ENCODE data around the gene BMP2K.
"Not testable (repeated sequence)": the region's sequence is repeated elsewhere in the genome, so short reads cannot be mapped to it uniquely, and the experiment has no call there.

The BMP2K gene

DNA sequence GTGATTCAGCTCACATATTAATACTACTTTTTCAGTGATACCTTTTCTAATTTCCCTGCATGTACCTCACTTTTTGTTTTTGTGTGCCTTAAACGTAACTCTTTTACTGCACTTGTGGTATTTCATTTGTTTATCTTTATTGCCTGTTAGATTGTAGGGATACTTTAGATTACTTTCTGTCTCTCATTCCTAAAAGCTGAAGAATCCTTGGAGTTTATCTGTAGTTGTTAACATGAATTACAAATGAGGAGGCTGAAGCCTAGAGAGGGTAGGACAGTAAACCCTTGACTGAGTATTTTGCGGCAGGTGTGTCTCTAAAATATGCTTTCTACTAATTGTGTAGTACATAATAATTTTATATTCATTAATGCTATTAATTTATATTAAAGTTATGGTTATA, 34.9 kb downstream of the BMP2K start:
- no peak overlapping the region for H3K4me2 ChIP-seq (ENCODE audit: low read length)
- H3K36me3 ChIP-seq (ENCODE audit: control insufficient read depth, insufficient read depth, low read length), result no peaks in the 10 kb centered on the region
- H3K27ac ChIP-seq, result no peak overlapping the region
- H3K9me3 ChIP-seq (ENCODE audit: control insufficient read depth, low read length), result no peaks in the 10 kb centered on the region
- H3K4me3 ChIP-seq (ENCODE audit: low read depth, low read length), result no peak overlapping the region
- no peak overlapping the region for H2AFZ ChIP-seq
- H3K27me3 ChIP-seq (ENCODE audit: control insufficient read depth, insufficient read depth, low read length), result no peaks in the 10 kb centered on the region
- TF ChIP-seq, protein P1, sequence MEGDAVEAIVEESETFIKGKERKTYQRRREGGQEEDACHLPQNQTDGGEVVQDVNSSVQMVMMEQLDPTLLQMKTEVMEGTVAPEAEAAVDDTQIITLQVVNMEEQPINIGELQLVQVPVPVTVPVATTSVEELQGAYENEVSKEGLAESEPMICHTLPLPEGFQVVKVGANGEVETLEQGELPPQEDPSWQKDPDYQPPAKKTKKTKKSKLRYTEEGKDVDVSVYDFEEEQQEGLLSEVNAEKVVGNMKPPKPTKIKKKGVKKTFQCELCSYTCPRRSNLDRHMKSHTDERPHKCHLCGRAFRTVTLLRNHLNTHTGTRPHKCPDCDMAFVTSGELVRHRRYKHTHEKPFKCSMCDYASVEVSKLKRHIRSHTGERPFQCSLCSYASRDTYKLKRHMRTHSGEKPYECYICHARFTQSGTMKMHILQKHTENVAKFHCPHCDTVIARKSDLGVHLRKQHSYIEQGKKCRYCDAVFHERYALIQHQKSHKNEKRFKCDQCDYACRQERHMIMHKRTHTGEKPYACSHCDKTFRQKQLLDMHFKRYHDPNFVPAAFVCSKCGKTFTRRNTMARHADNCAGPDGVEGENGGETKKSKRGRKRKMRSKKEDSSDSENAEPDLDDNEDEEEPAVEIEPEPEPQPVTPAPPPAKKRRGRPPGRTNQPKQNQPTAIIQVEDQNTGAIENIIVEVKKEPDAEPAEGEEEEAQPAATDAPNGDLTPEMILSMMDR (IDR thresholded peaks at IDR 0.05), result no peak
- no peaks in the 10 kb centered on the region for H3K4me1 ChIP-seq
- no peaks in the 10 kb centered on the region for H3K79me2 ChIP-seq
- no peak overlapping the region for H3K9ac ChIP-seq

DNA sequence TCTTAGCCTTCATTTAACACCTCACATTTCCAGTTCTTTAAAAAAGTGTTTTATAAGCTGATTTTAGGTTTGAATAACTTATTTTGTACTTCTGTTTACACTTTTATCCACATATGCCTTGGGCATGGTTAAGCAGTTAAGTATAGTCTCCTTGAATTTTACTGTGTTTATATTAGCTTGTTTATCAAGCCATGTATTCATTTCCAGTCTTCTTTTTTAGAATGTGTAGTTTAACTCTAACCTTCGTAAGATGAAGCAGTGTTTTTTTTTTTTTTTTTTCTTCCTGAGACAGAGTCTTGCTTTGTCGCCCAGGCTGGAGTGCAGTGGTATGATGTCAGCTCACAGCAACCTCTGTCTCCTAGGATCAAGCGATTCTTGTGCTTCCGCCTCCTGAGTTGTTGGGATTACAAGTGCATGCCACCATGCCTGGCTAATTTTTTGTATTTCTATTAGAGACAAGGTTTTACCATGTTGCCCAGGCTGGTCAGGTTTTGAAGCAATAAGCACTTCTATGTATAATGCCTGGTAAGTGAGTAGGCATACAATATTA, 42.5 kb downstream of the BMP2K start:
- Histone ChIP-seq H3K9ac (no peak overlapping the region), H3K9me3 (ENCODE audit: control insufficient read depth, low read length) (no peaks in the 10 kb centered on the region), H3K27ac (no peak overlapping the region), H2AFZ (no peak overlapping the region), H3K27me3 (ENCODE audit: control insufficient read depth, insufficient read depth, low read length) (no peaks in the 10 kb centered on the region), H3K79me2 (no peaks in the 10 kb centered on the region), H3K4me1 (no peaks in the 10 kb centered on the region), H3K4me3 (ENCODE audit: low read depth, low read length) (no peak overlapping the region), H3K4me2 (ENCODE audit: low read length) (no peak overlapping the region), H3K36me3 (ENCODE audit: control insufficient read depth, insufficient read depth, low read length) (no peaks in the 10 kb centered on the region)
- TF ChIP-seq, protein P1 (IDR thresholded peaks at IDR 0.05), result no peak

DNA sequence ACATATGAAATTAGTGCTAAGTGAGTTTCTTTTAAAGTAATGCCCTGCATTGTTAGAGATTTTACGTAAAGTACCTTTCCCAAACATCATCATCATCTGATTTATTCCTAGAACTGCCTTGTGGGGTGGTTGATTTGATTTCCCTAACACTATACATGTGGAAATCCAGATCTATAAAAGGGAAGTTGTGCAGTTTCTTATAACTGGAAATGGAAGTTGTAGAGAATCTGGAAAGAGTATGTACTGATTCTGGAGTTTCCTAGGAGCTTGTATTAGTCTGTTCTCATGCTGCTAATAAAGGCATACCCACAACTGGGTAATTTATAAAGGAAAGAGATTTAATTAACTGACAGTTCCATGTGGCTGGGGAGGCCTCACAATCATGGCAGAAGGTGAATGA, 47.9 kb downstream of the BMP2K start:
- H3K4me1 ChIP-seq, result no peaks in the 10 kb centered on the region
- H3K27me3 ChIP-seq (ENCODE audit: control insufficient read depth, insufficient read depth, low read length), result no peaks in the 10 kb centered on the region
- no peak overlapping the region for H3K9ac ChIP-seq
- no peaks in the 10 kb centered on the region for H3K36me3 ChIP-seq (ENCODE audit: control insufficient read depth, insufficient read depth, low read length)
- H3K27ac ChIP-seq, result no peak overlapping the region
- H3K79me2 ChIP-seq, result no peaks in the 10 kb centered on the region
- no peak overlapping the region for H3K4me3 ChIP-seq (ENCODE audit: low read depth, low read length)
- no peaks in the 10 kb centered on the region for H3K9me3 ChIP-seq (ENCODE audit: control insufficient read depth, low read length)
- H2AFZ ChIP-seq, result no peak overlapping the region
- TF ChIP-seq, protein P1 (IDR thresholded peaks at IDR 0.05), result no peak
- no peak overlapping the region for H3K4me2 ChIP-seq (ENCODE audit: low read length)

DNA sequence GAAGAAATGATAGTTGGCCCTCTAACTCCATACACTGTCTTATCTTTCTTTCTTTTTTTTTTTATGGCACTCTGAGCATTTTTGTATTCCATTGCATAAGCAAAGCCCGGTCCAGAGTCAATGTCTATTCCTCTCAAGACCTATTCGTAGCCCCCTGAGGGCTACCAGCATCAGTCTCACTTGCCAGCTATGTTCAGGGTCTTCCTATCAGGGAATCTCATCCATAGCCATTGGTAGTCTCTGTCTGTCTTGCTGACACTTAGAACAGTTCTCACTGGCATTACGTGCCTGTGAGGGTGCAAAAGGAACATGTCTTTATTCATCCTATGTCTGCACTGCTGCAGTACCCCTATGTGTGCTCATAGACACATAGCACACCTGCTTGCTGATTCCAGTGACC, 51.0 kb downstream of the BMP2K start:
- TF ChIP-seq, protein P1 (IDR thresholded peaks at IDR 0.05), result no peak
- H3K27ac ChIP-seq, result no peak overlapping the region
- H2AFZ ChIP-seq, result no peak overlapping the region
- no peak overlapping the region for H3K9ac ChIP-seq
- no peaks in the 10 kb centered on the region for H3K9me3 ChIP-seq (ENCODE audit: control insufficient read depth, low read length)
- no peaks in the 10 kb centered on the region for H3K79me2 ChIP-seq
- no peaks in the 10 kb centered on the region for H3K36me3 ChIP-seq (ENCODE audit: control insufficient read depth, insufficient read depth, low read length)
- H3K4me3 ChIP-seq (ENCODE audit: low read depth, low read length), result no peak overlapping the region
- no peak overlapping the region for H3K4me2 ChIP-seq (ENCODE audit: low read length)
- H3K27me3 ChIP-seq (ENCODE audit: control insufficient read depth, insufficient read depth, low read length), result no peaks in the 10 kb centered on the region
- no peaks in the 10 kb centered on the region for H3K4me1 ChIP-seq

DNA sequence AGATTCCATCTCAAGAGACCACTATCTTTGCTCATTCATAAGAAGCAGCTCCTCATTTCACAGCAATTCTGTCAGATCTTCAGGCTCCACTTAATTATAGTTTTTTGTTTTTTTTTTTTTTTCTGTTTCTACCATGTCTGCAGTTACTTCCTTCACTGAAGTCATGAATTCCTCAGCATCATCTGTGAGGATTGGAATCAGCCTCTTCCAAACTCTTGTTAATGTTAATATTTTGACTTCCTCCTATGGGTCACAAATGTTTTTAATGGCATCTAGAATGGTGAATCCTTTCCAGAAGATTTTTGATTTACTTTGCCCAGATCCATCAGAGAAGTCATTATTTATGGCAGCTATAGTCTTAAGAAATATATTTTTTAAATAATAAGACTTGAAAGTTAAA, 53.1 kb downstream of the BMP2K start:
- H3K36me3 ChIP-seq (ENCODE audit: control insufficient read depth, insufficient read depth, low read length), result no peaks in the 10 kb centered on the region

DNA sequence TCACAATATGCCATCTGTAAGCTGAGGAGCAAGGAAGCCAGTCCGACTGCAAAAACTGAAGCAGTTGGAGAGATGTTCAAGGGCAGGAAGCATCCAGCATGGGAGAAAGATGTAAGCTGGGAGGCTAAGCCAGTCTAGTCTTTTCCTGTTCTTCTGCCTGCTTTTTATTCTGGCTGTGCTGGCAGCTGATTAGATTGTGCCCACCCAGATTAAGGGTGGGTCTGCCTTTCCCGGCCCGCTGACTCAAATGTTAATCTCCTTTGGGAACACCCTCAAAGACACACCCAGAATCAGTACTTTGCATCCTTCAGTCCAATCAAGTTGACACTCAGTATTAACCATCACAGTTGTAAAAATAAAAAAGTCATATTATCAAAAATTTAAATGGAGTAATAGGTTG, 63.5 kb downstream of the BMP2K start:
- not testable (repeated sequence) for H2AFZ ChIP-seq; H3K36me3 ChIP-seq (ENCODE audit: control insufficient read depth, insufficient read depth, low read length); H3K4me3 ChIP-seq (ENCODE audit: low read depth, low read length); H3K79me2 ChIP-seq; H3K4me2 ChIP-seq (ENCODE audit: low read length); H3K9ac ChIP-seq; H3K27ac ChIP-seq; H3K9me3 ChIP-seq (ENCODE audit: control insufficient read depth, low read length); H3K4me1 ChIP-seq; H3K27me3 ChIP-seq (ENCODE audit: control insufficient read depth, insufficient read depth, low read length)

More for the DNA sequence above, 53.1 kb downstream of the BMP2K start:
- H3K9ac ChIP-seq, result no peak overlapping the region
- no peaks in the 10 kb centered on the region for H3K27me3 ChIP-seq (ENCODE audit: control insufficient read depth, insufficient read depth, low read length)
- no peak overlapping the region for H3K4me3 ChIP-seq (ENCODE audit: low read depth, low read length)
- TF ChIP-seq, protein P1 (IDR thresholded peaks at IDR 0.05), result no peak
- H3K27ac ChIP-seq, result no peak overlapping the region
- H3K9me3 ChIP-seq (ENCODE audit: control insufficient read depth, low read length), result no peaks in the 10 kb centered on the region
- H3K4me1 ChIP-seq, result no peaks in the 10 kb centered on the region
- H3K4me2 ChIP-seq (ENCODE audit: low read length), result no peak overlapping the region
- no peak overlapping the region for H2AFZ ChIP-seq
- H3K79me2 ChIP-seq, result no peaks in the 10 kb centered on the region

DNA sequence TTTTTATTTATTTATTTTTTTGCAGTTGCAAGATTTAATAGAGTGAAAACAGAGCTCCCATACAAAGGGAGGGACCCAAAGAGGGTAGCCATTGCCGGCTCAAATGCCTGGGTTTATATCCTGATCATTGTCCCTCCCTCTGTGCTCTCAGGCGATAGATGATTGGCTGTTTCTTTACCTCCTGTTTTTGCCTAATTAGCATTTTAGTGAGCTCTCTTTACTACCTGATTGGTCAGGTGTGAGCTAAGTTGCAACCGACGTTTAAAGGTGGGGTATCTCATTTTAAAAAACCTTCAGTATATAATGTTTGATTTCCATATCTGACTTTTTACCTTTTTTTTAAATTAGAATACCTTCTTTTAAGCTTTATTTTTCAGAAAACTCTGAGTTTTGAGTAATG, 64.1 kb downstream of the BMP2K start:
- not testable (repeated sequence) for H3K27ac ChIP-seq

More for the DNA sequence above, 64.1 kb downstream of the BMP2K start:
- not testable (repeated sequence) for H3K27me3 ChIP-seq (ENCODE audit: control insufficient read depth, insufficient read depth, low read length); H3K4me2 ChIP-seq (ENCODE audit: low read length); H3K9ac ChIP-seq; H3K4me3 ChIP-seq (ENCODE audit: low read depth, low read length); H3K36me3 ChIP-seq (ENCODE audit: control insufficient read depth, insufficient read depth, low read length); H3K9me3 ChIP-seq (ENCODE audit: control insufficient read depth, low read length); H3K4me1 ChIP-seq; H2AFZ ChIP-seq; H3K79me2 ChIP-seq

Data from parathyroid adenoma (tissue), 2 donors.